Measurements from ENCODE around the gene CCDC198.

CCDC198 gene

GRCh38 chr14:57493467-57494181, at the start of gene CCDC198:
CCDC198 (minus strand) TSS chr14:57493857; CDS start chr14:57493715, 142 bp downstream.
- no peak for DNase-seq

GRCh38 chr14:57533214-57533613, 39.6 kb upstream of the CCDC198 start:
- DNase-seq: peak; percentile 3

- no peak for DNase-seq
These were observed 36.9 kb upstream of the CCDC198 start for GRCh38 chr14:57530571-57530970.

- no peak for DNase-seq
These were observed 33.3 kb upstream of the CCDC198 start for GRCh38 chr14:57526942-57527341.

- no peak for DNase-seq
These were observed 25.4 kb upstream of the CCDC198 start for GRCh38 chr14:57519043-57519442.

- DNase-seq: no peak
These were observed 18.6 kb upstream of the CCDC198 start for GRCh38 chr14:57512220-57512619.

- DNase-seq: no peak
These were observed 15.1 kb upstream of the CCDC198 start for GRCh38 chr14:57508756-57509155.

GRCh38 chr14:57502586-57503254, 9.1 kb upstream of the CCDC198 start:
- DNase-seq: no peak

GRCh38 chr14:57501039-57501557, 7.4 kb upstream of the CCDC198 start:
- DNase-seq: no peak

GRCh38 chr14:57498659-57499058, 5.0 kb upstream of the CCDC198 start:
- DNase-seq: no peak

- DNase-seq: no peak
These were observed 4.4 kb upstream of the CCDC198 start for GRCh38 chr14:57498035-57498434.

GRCh38 chr14:57495416-57495815, 1.8 kb upstream of the CCDC198 start:
- no peak for DNase-seq

GRCh38 chr14:57492859-57493258, 798 bp downstream of the CCDC198 start:
- no peak for DNase-seq

GRCh38 chr14:57491640-57492039, 2.0 kb downstream of the CCDC198 start:
- DNase-seq: no peak

GRCh38 chr14:57487771-57488170, 5.9 kb downstream of the CCDC198 start:
- no peak for DNase-seq

- DNase-seq: peak; percentile 20
These were observed 6.8 kb downstream of the CCDC198 start for GRCh38 chr14:57486767-57487379.

GRCh38 chr14:57485635-57486034, 8.0 kb downstream of the CCDC198 start:
- DNase-seq: no peak

- no peak for DNase-seq
These were observed 11.5 kb downstream of the CCDC198 start for GRCh38 chr14:57482120-57482519.

- DNase-seq: no peak
These were observed 13.6 kb downstream of the CCDC198 start for GRCh38 chr14:57480051-57480450.

GRCh38 chr14:57479197-57479596, 14.5 kb downstream of the CCDC198 start:
- no peak for DNase-seq

- DNase-seq: no peak
These were observed 15.6 kb downstream of the CCDC198 start for GRCh38 chr14:57478050-57478449.

GRCh38 chr14:57470909-57471308, 22.7 kb downstream of the CCDC198 start:
- DNase-seq: no peak

GRCh38 chr14:57464008-57464730, 29.5 kb downstream of the CCDC198 start:
- DNase-seq: no peak
